Measurements from ENCODE around the gene FAM135A. TPM values are rescaled to one million over a fixed set of nuclear protein-coding genes. Genes with fewer than 3 reads are reported as not detected.
"Not testable (repeated sequence)": the region's sequence is repeated elsewhere in the genome, so short reads cannot be mapped to it uniquely, and the experiment has no call there.

FAM135A gene
- total and polyA plus RNA-seq, 2 of the 8 experiments (the other 6 are each of a cell fraction or from before 2014, with no cell fraction given), result 17.4 to 35.7 TPM

GRCh38 chr6:70562401-70562800, 149.1 kb downstream of the FAM135A start:
- not testable (repeated sequence) for DNase-seq (ENCODE audit: low read depth in 1 of 2, low spot score in 2 of 2)

More at GRCh38 chr6:70562401-70562800, 149.1 kb downstream of the FAM135A start:
- H2BK20ac ChIP-seq (ENCODE audit: low read length); H2AK5ac ChIP-seq (ENCODE audit: low read depth, low read length); H3K56ac ChIP-seq (replicated peaks; ENCODE audit: insufficient read length, low read depth, low read length); H3K23ac ChIP-seq (ENCODE audit: insufficient read length); H4K5ac ChIP-seq (ENCODE audit: insufficient read length, low read depth, low read length); H3K9ac ChIP-seq (replicated peaks in 1 of 4; ENCODE audit: extremely low read depth in 1 of 4, low read depth in 3 of 4, low read length in 3 of 4); POLR2A ChIA-PET (ENCODE audit: partially characterized antibody); H2AFZ ChIP-seq (ENCODE audit: low read length); FAIRE-seq; H2BK12ac ChIP-seq (ENCODE audit: low read depth, low read length); H2BK5ac ChIP-seq (ENCODE audit: low read depth, low read length); H3K27ac ChIP-seq (ENCODE audit: low read depth, low read length); H3K4me1 ChIP-seq (replicated peaks in 1 of 4; ENCODE audit: control insufficient read depth in 3 of 4, insufficient read depth in 4 of 4, low read length in 3 of 4); H3K14ac ChIP-seq (ENCODE audit: insufficient read length); H4K91ac ChIP-seq (replicated peaks; ENCODE audit: insufficient read length, low read length); H3K4me3 ChIP-seq (ENCODE audit: extremely low read depth in 1 of 4, insufficient read depth in 2 of 4, low read depth in 3 of 4, low read length in 4 of 4); H3K4me2 ChIP-seq (ENCODE audit: insufficient read depth in 1 of 2, low read depth in 2 of 2, low read length in 2 of 2); H3K9me3 ChIP-seq (ENCODE audit: insufficient read depth in 2 of 2, low read depth in 1 of 2, low read length in 1 of 2); H4K8ac ChIP-seq (ENCODE audit: extremely low read depth, insufficient read depth, low read length); H3K4ac ChIP-seq (replicated peaks; ENCODE audit: insufficient read length, low read depth, low read length); H3K79me2 ChIP-seq (ENCODE audit: control insufficient read depth in 1 of 2, insufficient read depth in 2 of 2, low read length in 2 of 2); H3K23me2 ChIP-seq (ENCODE audit: low read depth, low read length); H3K18ac ChIP-seq (ENCODE audit: extremely low read depth, low read length); H3K36me3 ChIP-seq (ENCODE audit: control insufficient read depth in 2 of 4, insufficient read depth in 4 of 4, low read length in 3 of 4); H3K79me1 ChIP-seq (ENCODE audit: low read depth, low read length); H3K27me3 ChIP-seq (replicated peaks in 1 of 4; ENCODE audit: control insufficient read depth in 3 of 4, extremely low read depth in 1 of 4, insufficient read depth in 3 of 4, low read length in 3 of 4); H2BK15ac ChIP-seq (ENCODE audit: low read length); CTCF ChIA-PET (ENCODE audit: partially characterized antibody); H4K20me1 ChIP-seq (replicated peaks in 1 of 2; ENCODE audit: control insufficient read depth in 1 of 2, insufficient read depth in 2 of 2, low read length in 2 of 2); H2BK120ac ChIP-seq (replicated peaks; ENCODE audit: low read depth, low read length): not testable (repeated sequence)
- 89% methylated on average over 2 of the region's 2 CpGs; no CpG with 5 or more reads in 1 of the 2 experiments for WGBS, 2 experiments (ENCODE audit: extremely low coverage in 1 of 2, insufficient coverage in 1 of 2, insufficient read length in 1 of 2, insufficient replicate concordance in 2 of 2, low coverage in 1 of 2, low lambda C conversion rate in 2 of 2, missing lambda C conversion rate in 1 of 2)

Measured in H1 (cell line).